Measurements from ENCODE around the gene FLCN. TPM values are rescaled to one million over a fixed set of nuclear protein-coding genes. Genes with fewer than 3 reads are reported as not detected.

Gene FLCN
- total and polyA plus RNA-seq, 10 of the 15 experiments (the other 5 are each of a cell fraction or from before 2014, with no cell fraction given) = 1.1 to 24.7 (median 10.4) TPM

DNA sequence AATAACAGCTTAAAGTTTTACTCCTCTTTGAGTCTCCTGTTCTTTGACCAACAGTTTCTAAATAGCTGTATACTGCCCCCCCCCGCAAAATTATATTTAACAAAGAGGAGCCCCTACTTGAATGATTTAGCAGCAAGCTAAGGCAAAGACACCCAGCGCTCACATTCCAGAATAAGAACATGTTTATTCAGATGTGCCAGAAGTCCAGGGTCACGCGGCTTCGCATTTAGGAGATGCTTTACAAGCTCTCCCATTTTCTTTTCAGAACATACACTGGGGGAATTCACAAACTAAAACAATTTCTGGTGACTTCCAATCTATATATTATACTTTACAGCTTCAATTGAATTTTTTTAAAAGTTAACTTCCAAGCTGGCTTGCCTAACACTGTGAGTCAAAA lies 36.1 kb downstream of the FLCN start (continued):
- TF ChIP-seq SMC3 (IDR thresholded peaks at IDR 0.05; ENCODE audit: borderline replicate concordance, low read length) = no peak
- no peak for TF ChIP-seq BRCA1 (IDR thresholded peaks at IDR 0.05; ENCODE audit: low read depth, low read length)

DNA sequence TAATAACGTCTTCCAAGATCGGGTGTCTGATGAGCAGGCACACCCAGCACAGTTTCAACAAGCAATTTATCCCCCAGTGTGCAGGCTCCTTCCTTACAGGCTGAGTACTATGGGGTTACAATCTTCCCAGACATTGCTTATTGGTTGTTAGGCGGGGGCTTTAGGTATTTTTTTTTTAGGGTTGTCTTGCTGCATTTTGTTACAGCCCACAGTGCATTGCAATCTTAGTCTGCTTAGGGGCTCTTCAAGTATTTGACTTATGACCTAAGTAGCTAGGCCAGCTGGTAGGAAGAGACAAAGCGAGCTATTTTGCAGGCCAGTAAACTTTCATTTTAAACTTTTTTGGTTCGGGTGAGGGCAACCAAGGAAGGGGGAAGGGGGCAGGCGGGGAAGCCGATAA lies 36.7 kb downstream of the FLCN start:
- BruUV-seq (replicated peaks) = no TSS peak
- H3K4me2 ChIP-seq (ENCODE audit: control insufficient read depth, insufficient read depth) = no peak overlapping the region
- DNase-seq (ENCODE audit: low read depth, low spot score) (no peak), FAIRE-seq (no peak), ATAC-seq (no peak)
- H3K4me1 ChIP-seq (ENCODE audit: control insufficient read depth, insufficient read depth, low read length) = peaks cover 5% of the 10 kb centered on the region; the same call in 1 of the 2 replicates
- no peak overlapping the region for H3K4me3 ChIP-seq
- H2AFZ ChIP-seq (ENCODE audit: control insufficient read depth, low read depth, low read length) = no peak overlapping the region
- intact Hi-C loops (cut with micrococcal nuclease; ENCODE audit: unreplicated experiment) (loop anchor here (10.0 kb wide), 2 partner anchors 104 to 196 kb away; partner anchors contain the start of gene NT5M), in situ Hi-C loops (cut with MboI) (no loop called here)
- ChIA-PET CTCF (interaction anchor here (0.7 kb wide), 1 partner anchor 40 kb away, joined by 3 read pairs; no protein-coding TSS in a partner anchor), POLR2A (interaction anchor here (1.1 kb wide), 1 partner anchor 8 kb away, joined by 3 read pairs; no protein-coding TSS in a partner anchor), SMC1A (ENCODE audit: uncharacterized antibody, unreplicated experiment) (interaction anchor here (0.6 to 3.1 kb wide), 3 partner anchors 10 to 19 kb away, joined by 3 to 10 read pairs (median 8); no protein-coding TSS in a partner anchor), RAD21 (ENCODE audit: unreplicated experiment) (interaction anchor here (0.6 kb wide), 1 partner anchor 76 kb away, joined by 3 read pairs; no protein-coding TSS in a partner anchor)
- no peaks in the 10 kb centered on the region for H3K27me3 ChIP-seq (replicated peaks in 1 of 2; ENCODE audit: control insufficient read depth in 2 of 2, insufficient read depth in 2 of 2, low read length in 1 of 2)
- no peaks in the 10 kb centered on the region for H4K20me1 ChIP-seq (ENCODE audit: control insufficient read depth, insufficient read depth)
- H3K79me2 ChIP-seq (ENCODE audit: control insufficient read depth, insufficient read depth, low read length) = peaks cover 28% of the 10 kb centered on the region
- H3K27ac ChIP-seq (ENCODE audit: control insufficient read depth, insufficient read depth) = no peak overlapping the region
- H3K9me3 ChIP-seq (replicated peaks; ENCODE audit: control insufficient read depth, insufficient read depth, low read length) = no peaks in the 10 kb centered on the region
- 91% methylated on average over 7 of the region's 7 CpGs for WGBS (ENCODE audit: insufficient coverage, insufficient replicate concordance, low lambda C conversion rate, missing lambda C conversion rate)
- no peak overlapping the region for H3K9ac ChIP-seq (ENCODE audit: control insufficient read depth, insufficient read depth, low read length)
- H3K36me3 ChIP-seq (ENCODE audit: control insufficient read depth in 2 of 2, insufficient read depth in 2 of 2, low read length in 1 of 2) = peaks cover 2 to 7% of the 10 kb centered on the region in 2 experiments
- no peak for TF ChIP-seq SMC3 (IDR thresholded peaks at IDR 0.05; ENCODE audit: borderline replicate concordance, low read length)
- no peak for TF ChIP-seq YY1 (IDR thresholded peaks at IDR 0.05; ENCODE audit: low read depth, low read length)
- TF ChIP-seq, protein P1, sequence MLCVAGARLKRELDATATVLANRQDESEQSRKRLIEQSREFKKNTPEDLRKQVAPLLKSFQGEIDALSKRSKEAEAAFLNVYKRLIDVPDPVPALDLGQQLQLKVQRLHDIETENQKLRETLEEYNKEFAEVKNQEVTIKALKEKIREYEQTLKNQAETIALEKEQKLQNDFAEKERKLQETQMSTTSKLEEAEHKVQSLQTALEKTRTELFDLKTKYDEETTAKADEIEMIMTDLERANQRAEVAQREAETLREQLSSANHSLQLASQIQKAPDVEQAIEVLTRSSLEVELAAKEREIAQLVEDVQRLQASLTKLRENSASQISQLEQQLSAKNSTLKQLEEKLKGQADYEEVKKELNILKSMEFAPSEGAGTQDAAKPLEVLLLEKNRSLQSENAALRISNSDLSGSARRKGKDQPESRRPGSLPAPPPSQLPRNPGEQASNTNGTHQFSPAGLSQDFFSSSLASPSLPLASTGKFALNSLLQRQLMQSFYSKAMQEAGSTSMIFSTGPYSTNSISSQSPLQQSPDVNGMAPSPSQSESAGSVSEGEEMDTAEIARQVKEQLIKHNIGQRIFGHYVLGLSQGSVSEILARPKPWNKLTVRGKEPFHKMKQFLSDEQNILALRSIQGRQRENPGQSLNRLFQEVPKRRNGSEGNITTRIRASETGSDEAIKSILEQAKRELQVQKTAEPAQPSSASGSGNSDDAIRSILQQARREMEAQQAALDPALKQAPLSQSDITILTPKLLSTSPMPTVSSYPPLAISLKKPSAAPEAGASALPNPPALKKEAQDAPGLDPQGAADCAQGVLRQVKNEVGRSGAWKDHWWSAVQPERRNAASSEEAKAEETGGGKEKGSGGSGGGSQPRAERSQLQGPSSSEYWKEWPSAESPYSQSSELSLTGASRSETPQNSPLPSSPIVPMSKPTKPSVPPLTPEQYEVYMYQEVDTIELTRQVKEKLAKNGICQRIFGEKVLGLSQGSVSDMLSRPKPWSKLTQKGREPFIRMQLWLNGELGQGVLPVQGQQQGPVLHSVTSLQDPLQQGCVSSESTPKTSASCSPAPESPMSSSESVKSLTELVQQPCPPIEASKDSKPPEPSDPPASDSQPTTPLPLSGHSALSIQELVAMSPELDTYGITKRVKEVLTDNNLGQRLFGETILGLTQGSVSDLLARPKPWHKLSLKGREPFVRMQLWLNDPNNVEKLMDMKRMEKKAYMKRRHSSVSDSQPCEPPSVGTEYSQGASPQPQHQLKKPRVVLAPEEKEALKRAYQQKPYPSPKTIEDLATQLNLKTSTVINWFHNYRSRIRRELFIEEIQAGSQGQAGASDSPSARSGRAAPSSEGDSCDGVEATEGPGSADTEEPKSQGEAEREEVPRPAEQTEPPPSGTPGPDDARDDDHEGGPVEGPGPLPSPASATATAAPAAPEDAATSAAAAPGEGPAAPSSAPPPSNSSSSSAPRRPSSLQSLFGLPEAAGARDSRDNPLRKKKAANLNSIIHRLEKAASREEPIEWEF (IDR thresholded peaks at IDR 0.05; ENCODE audit: insufficient replicate concordance, low read depth, low read length) = no peak
- TF ChIP-seq, protein P2, sequence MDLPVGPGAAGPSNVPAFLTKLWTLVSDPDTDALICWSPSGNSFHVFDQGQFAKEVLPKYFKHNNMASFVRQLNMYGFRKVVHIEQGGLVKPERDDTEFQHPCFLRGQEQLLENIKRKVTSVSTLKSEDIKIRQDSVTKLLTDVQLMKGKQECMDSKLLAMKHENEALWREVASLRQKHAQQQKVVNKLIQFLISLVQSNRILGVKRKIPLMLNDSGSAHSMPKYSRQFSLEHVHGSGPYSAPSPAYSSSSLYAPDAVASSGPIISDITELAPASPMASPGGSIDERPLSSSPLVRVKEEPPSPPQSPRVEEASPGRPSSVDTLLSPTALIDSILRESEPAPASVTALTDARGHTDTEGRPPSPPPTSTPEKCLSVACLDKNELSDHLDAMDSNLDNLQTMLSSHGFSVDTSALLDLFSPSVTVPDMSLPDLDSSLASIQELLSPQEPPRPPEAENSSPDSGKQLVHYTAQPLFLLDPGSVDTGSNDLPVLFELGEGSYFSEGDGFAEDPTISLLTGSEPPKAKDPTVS (IDR thresholded peaks at IDR 0.05; ENCODE audit: low read depth, low read length) = no peak
- TF ChIP-seq DPF2 (IDR thresholded peaks at IDR 0.05) = no peak
- TF ChIP-seq IRF4 (IDR thresholded peaks at IDR 0.05; ENCODE audit: low read depth, low read length) = no peak
- TF ChIP-seq SMARCA5 (IDR thresholded peaks at IDR 0.05) = no peak
- TF ChIP-seq, protein P3, sequence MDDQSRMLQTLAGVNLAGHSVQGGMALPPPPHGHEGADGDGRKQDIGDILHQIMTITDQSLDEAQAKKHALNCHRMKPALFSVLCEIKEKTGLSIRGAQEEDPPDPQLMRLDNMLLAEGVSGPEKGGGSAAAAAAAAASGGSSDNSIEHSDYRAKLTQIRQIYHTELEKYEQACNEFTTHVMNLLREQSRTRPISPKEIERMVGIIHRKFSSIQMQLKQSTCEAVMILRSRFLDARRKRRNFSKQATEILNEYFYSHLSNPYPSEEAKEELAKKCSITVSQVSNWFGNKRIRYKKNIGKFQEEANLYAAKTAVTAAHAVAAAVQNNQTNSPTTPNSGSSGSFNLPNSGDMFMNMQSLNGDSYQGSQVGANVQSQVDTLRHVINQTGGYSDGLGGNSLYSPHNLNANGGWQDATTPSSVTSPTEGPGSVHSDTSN (IDR thresholded peaks at IDR 0.05; ENCODE audit: insufficient replicate concordance, low read depth, low read length) = no peak
- TF ChIP-seq PAX8 (IDR thresholded peaks at IDR 0.05) = no peak
- no peak for TF ChIP-seq ZNF622 (IDR thresholded peaks at IDR 0.05)
- no peak for TF ChIP-seq RAD51 (IDR thresholded peaks at IDR 0.05)
- TF ChIP-seq, protein P4, sequence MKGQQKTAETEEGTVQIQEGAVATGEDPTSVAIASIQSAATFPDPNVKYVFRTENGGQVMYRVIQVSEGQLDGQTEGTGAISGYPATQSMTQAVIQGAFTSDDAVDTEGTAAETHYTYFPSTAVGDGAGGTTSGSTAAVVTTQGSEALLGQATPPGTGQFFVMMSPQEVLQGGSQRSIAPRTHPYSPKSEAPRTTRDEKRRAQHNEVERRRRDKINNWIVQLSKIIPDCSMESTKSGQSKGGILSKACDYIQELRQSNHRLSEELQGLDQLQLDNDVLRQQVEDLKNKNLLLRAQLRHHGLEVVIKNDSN (IDR thresholded peaks at IDR 0.05; ENCODE audit: borderline replicate concordance, extremely low read length, insufficient read depth, low read depth, low read length) = no peak
- no peak for TF ChIP-seq NR2C2 (IDR thresholded peaks at IDR 0.05; ENCODE audit: borderline replicate concordance, control insufficient read depth, insufficient read length, low read depth)
